GM12801 (cell line): ENCODE measurements around the gene KCNJ6.

Experiments used
- TF ChIP-seq, protein P1 (sequence below): IDR thresholded peaks from one replicate; pipeline ENCODE4 v1.5.1; 2011; ENCODE audit warnings: control low read depth; ENCODE audit not compliant: insufficient read length; ENCODE audit errors: extremely low read depth

The KCNJ6 gene

DNA sequence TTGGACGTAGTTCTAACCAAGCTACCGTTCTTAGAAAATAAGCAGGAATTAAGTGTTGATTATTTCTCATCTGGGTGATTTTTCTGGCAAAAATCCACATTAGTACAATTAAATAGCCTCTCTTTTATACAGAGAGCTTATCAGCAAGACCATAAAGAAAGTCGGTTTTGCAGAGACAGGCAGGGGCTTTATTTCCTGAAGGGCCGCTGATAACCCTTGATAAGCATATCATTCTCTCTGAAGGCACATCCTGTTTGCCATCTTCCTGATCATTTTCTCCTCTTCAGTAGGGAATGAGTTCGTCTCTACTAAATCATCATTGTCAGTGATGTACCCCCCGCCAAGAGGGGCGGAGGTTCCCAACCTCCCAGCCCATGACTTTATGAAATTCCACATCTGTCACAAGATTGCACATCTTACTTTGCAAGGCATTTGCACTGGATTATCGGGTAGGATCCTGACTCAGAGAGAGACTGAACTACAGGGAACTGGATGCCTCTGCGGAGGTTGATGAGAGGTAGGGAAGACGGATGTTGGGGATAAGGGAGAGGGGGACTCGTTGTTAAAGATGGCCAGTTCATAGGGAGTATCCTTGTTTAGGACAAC, 115.7 kb downstream of the KCNJ6 start:
- TF ChIP-seq, protein P1, sequence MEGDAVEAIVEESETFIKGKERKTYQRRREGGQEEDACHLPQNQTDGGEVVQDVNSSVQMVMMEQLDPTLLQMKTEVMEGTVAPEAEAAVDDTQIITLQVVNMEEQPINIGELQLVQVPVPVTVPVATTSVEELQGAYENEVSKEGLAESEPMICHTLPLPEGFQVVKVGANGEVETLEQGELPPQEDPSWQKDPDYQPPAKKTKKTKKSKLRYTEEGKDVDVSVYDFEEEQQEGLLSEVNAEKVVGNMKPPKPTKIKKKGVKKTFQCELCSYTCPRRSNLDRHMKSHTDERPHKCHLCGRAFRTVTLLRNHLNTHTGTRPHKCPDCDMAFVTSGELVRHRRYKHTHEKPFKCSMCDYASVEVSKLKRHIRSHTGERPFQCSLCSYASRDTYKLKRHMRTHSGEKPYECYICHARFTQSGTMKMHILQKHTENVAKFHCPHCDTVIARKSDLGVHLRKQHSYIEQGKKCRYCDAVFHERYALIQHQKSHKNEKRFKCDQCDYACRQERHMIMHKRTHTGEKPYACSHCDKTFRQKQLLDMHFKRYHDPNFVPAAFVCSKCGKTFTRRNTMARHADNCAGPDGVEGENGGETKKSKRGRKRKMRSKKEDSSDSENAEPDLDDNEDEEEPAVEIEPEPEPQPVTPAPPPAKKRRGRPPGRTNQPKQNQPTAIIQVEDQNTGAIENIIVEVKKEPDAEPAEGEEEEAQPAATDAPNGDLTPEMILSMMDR, result no peak

DNA sequence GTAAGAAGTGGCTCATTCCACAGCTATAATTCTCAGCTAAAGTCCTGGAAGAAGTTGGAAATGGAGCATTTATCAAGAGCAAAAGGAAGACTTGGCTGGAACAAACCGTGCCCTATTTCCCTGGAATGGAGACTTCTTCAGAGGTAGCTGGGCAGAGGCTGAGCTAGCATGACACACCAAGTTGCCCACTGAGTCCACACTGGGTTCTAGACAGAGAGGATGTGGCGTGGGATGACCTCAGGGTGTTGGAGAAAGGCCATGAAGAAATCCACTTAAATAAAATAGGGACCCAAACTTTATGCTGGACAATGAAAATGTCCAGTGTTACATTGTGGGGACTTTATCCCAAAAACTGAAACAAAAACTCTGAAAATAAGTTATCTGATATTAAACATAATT, 116.2 kb downstream of the KCNJ6 start:
- TF ChIP-seq, protein P1, result no peak

DNA sequence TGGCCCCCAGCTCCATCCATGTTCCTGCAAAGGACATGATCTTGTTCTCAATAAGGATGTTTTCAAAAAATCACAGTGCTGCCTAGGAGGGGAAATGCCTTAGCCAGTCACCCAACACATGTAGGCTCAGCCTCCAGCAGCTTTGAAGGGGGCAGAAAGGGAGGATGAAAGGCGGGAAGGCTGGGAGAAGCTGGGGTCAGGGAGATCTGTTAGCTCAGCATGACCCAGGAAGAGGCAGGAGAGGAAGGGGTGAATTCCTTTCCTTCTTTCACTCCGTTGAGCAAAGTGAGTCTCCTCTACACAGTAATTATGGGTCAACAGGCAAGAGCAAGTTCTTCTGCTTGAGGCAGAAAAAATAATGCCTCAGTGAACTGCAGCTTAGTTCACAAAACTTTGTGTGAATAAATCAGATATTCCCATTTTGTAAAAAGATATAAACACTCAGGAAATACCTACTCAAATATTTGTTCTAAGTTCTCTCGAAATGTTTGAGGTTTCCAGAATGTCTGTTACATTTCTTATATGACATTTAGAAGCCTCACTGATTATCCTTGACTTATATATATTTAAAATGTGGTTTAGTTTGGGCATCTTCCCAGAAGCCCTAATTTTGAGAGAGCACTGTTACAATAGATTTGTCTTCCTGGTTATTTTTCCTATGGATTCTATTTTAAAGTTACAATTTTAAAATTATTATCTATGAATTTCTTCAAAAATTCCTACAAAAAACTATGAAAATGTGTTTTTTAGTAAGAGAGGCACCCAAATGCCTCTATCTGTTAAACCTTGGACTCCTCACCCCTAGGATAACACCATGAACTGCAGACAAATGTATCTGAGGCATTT, 116.8 kb downstream of the KCNJ6 start:
- TF ChIP-seq, protein P1, result no peak

DNA sequence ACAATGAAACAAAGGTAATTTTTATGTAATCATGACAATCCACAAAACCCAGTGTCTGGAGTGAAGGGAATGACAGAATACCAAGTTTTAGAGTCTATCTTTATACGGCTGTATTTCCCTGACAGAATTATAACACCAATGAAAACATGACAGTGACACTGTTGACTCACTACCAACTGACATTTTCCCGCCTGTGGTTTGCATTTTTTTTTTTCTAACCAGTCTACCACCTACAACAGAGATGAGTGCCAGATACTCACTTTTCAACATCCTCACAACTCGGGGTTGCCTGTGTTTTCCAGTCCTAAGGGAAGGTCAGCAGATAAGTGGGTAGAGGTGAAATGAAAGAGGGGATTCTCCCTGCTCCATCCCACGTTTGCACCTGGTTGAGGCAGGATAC, 118.9 kb downstream of the KCNJ6 start:
- TF ChIP-seq, protein P1, result no peak

DNA sequence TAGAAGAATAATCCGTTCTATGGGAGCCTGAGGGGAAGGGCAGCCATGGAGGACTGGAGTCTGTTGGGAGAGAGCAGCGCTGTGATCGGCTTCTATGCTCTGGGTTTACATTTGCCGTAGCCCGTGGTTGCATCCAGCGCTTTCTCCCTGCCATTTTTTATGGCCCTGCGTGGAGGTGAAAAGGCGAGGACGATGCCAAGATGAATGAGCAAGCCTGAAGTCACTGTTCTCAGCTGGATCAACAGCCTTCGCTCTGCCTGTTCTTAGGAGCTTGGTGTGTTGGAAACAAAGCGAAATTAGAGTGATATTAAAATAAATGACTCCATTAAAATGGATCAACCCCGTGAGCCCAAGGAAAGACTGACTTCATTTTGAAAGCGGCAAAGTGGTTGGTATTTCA, 120.2 kb downstream of the KCNJ6 start:
- TF ChIP-seq, protein P1, result no peak

DNA sequence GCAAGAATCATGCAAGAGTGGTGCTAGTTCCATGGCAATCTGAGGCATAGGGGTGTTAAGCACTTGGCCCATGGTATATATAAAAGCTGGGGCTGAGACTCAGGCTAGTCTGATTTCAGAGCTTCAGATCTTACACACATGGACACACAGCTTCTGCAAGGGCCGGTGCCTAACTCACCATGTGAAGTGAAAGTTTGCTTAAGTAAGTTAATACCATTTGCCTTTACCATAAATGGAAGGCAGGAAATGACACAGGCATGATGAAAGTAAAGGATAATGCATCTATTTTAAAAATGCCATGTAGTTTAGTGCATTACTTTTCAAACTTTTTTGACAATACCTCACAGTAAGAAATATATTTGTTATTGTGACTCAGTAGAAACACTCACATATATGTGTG, 122.6 kb downstream of the KCNJ6 start:
- TF ChIP-seq, protein P1, result no peak

DNA sequence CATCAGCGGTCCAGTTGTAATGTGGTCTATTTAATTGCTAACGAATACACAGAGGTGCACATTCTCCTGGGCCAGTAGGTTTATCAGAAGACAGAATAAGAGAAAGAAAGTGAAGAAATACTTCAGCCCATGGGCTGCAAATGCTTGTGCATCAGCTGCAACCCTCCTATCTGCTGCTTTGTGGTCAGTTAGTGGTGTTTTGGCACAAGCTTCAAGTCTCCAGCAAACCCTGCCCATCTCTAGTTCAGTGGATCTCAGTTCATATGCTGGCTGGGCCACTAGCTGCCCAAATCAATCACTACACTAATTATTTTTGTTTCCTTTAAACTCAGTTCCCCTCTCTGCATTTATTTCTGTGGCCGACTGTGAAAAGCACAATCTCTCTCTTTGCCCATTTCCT, 124.2 kb downstream of the KCNJ6 start:
- TF ChIP-seq, protein P1, result no peak
